Gastroesophageal sphincter (tissue), 3 donors: ENCODE measurements around the gene DNAJC1.

Experiments used
- CTCF ChIP-seq, 4 experiments: fragments of 200-600 bp in 2 of 4; fragments of 450-650 bp in 2 of 4; sonication (generic) in 1 of 4; IDR thresholded peaks; one replicate each; pipeline ENCODE4 v1.5.1; 2017 to 2019; ENCODE audit warnings: antibody characterized with exemption in 4 of 4, mild to moderate bottlenecking in 2 of 4, moderate library complexity in 2 of 4
- EP300 ChIP-seq: sonication (generic); formaldehyde crosslinking; IDR thresholded peaks from one replicate; pipeline ENCODE4 v1.6.1; 2017; ENCODE audit warnings: antibody characterized with exemption, mild to moderate bottlenecking
- POLR2AphosphoS5 ChIP-seq: sonication (generic); formaldehyde crosslinking; IDR thresholded peaks from one replicate; pipeline ENCODE4 v1.6.1; 2017; ENCODE audit warnings: antibody characterized with exemption

GRCh38 chr10:21807180-21807579, 196.3 kb downstream of the DNAJC1 start:
- TF ChIP-seq CTCF (IDR thresholded peaks at IDR 0.05) (no peak), EP300 (no peak), POLR2AphosphoS5 (no peak)
